NCI-H2196 (cell line): Measurements from ENCODE around the gene ZSCAN5B.

Source experiments
- DNase-seq: peaks from one replicate; lab custom pipeline; 2025; ENCODE audit not compliant: unreplicated experiment; lab: John Stamatoyannopoulos, UW

The ZSCAN5B gene

DNA sequence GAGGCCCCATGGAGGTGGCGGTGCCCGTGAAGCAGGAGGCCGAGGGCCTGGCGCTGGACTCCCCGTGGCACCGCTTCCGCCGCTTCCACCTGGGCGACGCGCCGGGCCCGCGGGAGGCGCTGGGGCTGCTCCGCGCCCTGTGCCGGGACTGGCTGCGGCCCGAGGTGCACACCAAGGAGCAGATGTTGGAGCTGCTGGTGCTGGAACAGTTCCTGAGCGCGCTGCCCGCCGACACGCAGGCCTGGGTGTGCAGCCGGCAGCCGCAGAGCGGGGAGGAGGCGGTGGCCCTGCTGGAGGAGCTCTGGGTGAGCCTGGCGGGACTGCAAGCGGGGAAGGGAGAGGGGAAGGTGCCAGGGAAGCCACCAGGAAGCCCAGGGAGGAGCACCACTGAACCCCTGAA lies 50.7 kb downstream of the ZSCAN5B start:
- DNase-seq, result no peak

DNA sequence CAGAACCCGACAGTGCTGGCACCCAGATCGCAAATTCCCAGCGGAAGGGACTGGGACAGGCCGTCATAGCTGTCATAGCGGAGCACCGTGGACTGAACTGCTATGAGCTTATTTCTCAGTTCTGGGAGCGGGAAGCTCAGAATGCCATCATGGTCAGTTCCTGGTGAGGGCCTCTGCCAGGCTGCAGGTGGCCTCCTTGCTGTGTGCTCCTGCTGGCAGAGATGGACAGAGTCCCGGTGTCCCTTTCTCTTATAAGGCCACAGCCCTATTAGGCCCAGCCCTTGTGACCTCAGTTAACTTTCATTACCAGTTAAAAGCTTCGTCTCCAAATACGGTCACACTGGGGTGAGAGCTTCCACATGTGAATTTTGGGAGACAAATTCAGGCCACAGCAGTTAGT lies 51.9 kb downstream of the ZSCAN5B start:
- no peak for DNase-seq

DNA sequence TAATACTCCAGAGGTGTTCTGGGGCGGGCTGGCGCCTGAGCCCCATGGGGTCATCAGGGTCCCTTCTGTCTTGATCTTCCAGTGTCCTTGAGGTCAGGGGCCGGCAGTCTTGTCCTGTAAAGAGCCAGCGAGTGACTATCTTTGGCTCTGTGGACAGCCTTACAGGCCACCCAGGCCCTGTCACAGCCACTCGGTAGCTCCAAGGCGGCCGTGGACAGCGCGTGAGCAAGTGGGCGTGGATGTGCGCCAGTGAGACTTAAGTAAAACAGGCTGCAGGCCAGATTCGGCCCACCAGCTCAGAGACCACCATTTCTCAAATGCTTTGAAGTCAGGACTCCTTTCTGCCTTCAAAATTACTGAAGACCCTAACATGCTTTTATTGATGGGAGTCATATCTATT lies 52.8 kb downstream of the ZSCAN5B start:
- no peak for DNase-seq

DNA sequence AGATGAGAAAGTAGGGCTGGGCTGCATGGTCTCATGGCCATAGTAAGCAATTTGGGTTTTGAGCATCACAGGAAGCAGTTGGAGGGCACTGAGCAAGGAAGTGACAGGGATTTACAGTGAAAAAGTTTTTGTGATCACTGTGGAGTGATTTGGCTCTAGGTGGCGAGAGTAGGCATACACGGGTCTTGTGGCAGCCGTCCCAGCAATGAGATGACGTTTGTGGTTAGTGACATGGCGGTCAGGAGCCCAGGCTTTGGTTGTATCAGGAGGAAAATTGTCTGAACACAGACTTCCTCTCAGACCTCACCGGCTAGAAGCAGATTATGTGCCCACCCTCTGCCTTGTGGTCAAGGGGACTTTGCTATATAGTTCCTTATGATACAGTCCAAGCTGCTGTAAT lies 53.2 kb downstream of the ZSCAN5B start:
- no peak for DNase-seq

DNA sequence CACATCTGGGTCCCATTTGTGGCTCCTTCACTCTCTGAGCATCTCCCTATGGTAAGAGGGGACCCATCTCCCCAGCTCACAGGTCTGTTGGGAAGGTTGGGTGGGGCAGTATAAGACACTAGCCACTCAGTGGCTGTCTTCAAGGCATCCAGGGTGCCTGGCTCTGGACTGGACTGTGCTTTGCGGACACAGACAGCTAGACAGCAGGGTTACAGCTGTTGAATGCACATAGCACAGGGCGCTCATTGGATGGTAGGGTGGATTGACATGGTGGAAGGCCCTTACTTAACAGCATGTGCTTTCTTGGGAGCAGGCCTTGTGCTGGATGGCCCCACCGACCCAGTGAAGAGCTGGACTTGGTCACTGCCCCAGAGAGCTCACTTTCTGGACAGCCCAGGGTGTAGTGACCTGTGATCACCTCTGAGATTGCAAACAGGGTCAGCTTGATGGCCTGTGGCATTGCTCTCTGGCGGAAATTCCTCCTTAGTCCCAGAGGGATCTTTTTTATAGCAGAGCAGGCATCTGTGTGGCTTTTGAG lies 54.6 kb downstream of the ZSCAN5B start:
- no peak for DNase-seq

DNA sequence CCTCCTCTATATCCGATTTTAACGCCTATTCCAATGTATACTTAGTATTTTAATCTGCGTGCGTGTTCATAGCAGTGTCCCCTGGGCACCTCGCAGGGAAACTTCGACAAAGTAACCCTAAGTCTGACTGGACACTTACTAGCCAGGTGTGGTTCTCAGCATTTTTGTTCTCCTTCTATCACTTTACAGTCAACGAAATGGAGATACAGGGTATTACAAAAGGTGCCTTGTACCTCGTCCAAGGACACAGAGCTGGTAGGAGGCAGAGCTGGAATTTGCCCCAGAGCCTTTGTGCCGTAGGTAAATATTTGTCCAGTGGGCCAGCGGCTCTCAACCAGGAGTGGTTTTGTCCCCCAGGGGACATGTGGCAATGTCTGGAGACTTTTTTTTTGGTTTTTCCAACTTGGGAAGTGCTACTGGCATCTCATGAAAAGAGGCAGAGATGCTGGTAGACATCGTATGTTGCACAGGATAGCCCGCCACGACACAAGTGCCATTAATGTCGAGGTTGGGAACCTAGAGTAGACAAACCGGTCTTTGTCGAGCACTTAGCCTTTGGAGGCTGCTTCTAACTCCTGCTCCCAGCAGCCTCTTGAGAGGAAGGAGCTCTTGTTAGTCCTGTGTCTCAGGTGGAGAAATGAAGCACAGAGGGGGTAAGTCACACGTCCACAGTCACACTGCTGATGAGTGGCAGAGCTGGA lies 55.3 kb downstream of the ZSCAN5B start:
- DNase-seq, result peak; percentile 58

DNA sequence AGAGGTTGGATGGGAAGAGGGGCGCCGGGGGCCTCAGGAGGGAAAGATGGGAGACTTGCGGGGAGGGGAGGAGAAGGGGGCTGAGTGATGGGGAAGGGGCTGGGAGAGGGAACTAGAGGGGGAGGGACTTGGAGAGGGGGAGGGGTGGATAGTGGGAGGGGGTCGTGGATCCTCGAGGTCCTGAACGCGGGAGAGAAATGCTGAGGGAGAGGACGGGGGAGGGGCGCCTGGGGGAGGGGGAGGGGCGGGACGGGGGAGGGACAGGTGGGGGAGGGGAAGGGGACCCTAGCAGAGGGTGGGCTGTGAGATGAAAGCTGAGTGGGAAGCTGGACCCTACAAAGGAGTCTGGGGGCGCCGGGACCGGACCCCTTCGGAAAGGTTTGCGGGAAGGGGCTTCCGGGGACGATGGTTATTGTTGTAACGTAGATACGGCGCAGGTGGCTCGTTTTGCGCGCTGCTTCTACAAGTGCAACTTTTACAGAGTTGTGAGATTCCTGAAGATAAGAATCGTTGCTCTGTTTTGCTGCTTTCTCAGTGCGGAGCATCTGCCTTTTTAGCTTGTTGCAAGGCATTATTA lies 56.1 kb downstream of the ZSCAN5B start:
- peak; percentile 23 for DNase-seq

DNA sequence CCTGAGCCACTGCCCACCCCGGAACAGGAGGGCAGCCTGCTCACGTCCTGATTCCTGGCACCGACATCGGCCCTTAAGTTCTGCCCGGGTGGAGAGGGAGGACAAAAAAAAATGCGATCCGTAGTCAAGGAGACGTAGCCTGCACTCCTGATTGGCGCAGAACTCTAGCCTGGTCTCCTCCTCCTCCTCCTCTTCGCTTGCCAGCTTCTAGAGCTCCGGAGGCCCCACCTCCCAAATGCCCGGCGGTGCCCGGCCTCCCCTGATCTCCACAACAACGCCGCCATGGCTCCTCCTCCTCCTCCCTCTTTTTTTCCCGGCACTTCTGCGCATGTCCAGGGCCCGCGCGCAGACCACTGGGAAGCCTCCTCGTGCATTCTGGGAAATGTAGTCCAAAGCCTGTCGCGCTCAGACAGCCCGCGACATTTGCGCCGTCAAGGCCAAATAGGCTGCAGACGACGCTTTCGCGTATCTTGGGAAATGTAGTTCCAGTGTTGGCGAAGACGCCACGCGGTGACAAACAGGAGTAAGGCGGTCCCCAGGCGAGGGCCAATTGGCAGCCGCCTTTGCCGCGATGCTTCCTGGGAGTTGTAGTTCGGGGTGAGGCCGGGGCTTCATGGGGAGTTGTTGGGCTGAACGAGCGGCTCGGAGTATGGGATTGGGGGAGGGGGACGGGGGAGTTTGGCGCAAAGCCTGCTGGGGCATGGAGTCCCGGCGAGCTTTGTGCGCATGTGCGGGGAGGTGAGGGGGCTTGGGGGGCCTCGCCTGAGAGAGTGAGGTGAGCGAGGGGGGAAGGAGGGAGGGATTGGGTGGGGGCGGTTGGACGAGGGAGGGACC lies 56.8 kb downstream of the ZSCAN5B start, which contains the start of gene ZNF444:
ZNF444 (plus strand) TSS at position 705 of the 834 bp plus-strand sequence. CDS start 5,625 bp downstream, outside the sequence.
- DNase-seq, result peak; percentile 100

DNA sequence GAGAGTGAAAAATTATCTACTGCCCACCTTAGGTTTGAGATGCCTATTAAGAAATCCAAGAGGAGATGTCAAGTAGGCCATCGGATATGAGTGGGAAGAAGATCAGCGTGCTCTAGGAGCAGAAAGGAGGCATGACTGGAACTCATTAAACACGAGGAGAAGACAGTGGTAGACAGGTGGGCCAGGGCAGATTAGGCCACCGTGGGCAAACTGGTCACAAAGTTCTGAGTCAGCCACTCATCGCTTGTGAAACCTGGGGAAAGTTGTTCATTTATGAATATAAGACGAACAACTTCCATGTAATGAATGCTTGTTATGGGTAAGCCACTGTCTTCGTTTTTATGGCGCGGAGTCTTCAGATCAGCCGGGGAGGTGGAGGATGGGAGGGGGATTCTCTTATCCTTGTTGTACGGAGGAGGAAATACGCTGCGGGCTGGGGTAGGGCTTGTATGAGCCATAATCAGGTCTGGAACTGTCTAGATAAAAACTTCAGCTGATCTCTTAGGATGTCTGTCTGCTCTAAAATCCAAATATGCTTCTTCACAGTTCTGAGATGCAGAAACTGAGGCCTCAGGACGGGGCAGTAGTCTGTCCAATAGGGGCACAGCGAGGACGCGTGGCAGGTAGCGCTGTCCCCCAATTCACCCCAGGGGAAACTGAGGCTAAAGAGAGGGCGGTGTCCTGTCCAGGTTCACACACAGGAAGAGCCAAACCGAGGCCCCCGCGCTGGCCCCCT lies 57.6 kb downstream of the ZSCAN5B start:
- DNase-seq, result no peak
